Upper lobe of left lung (tissue), 6 donors: Measurements from ENCODE around the gene JMJD1C. TPM values are rescaled to one million over a fixed set of nuclear protein-coding genes. Genes with fewer than 3 reads are reported as not detected.

Source experiments
- ATAC-seq, 2 donors: fragments of 200-7000 bp; cut with Tn5 transposase; one replicate each; pipeline ENCODE4 v1.9.1; 2022; ENCODE audit warnings: mild to moderate bottlenecking in 2 of 2, moderate library complexity in 2 of 2; ENCODE audit not compliant: low FRiP score in 2 of 2
- DNase-seq, 2 donors: peaks; one replicate each; pipeline ENCODE4 v3.0.0-alpha.2; 2019 to 2020
- H3K27ac ChIP-seq, 4 donors: fragments of 200-600 bp; sonication (generic); one replicate each; pipeline ENCODE4 v1.5.1; 2016 to 2019
- H3K27me3 ChIP-seq, 4 donors: fragments of 200-600 bp; sonication (generic); one replicate each; pipeline ENCODE4 v1.5.1; 2017 to 2019
- H3K36me3 ChIP-seq, 4 donors: fragments of 200-600 bp; sonication (generic); one replicate each; pipeline ENCODE4 v1.5.1; 2016 to 2019
- H3K4me1 ChIP-seq, 4 donors: fragments of 200-600 bp; sonication (generic); one replicate each; pipeline ENCODE4 v1.5.1; 2018 to 2019
- H3K4me3 ChIP-seq, 4 donors: fragments of 200-600 bp; sonication (generic); one replicate each; pipeline ENCODE4 v1.5.1; 2017 to 2019; ENCODE audit warnings: mild to moderate bottlenecking in 2 of 4, moderate library complexity in 1 of 4
- H3K9me3 ChIP-seq, 4 donors: fragments of 200-600 bp; sonication (generic); one replicate each; pipeline ENCODE4 v1.5.1; 2018 to 2019
- EP300 ChIP-seq, 4 donors: sonication (generic); formaldehyde crosslinking; IDR thresholded peaks; one replicate each; pipeline ENCODE4 v1.5.1; 2017; ENCODE audit warnings: antibody characterized with exemption in 4 of 4, control low read depth in 2 of 4
- POLR2A ChIP-seq, 4 donors: fragments of 450-650 bp; IDR thresholded peaks; one replicate each; pipeline ENCODE4 v1.5.1; 2016 to 2017; ENCODE audit warnings: antibody characterized with exemption in 4 of 4, mild to moderate bottlenecking in 2 of 4
- POLR2AphosphoS5 ChIP-seq, 2 donors: sonication (generic); formaldehyde crosslinking; IDR thresholded peaks; one replicate each; pipeline ENCODE4 v1.5.1; 2017; ENCODE audit warnings: antibody characterized with exemption in 2 of 2
- WGBS, 2 donors: methylation state at CpG; one replicate each; pipeline ENCODE4 v1.1.5; 2017 to 2018; 5-methylcytosine and 5-hydroxymethylcytosine counted together
- total RNA-seq, 6 donors: library from RNA; depleted of rRNA in 4 of 6; stranded (reverse); fragments of >200 nt in 4 of 6; gene quantifications; one replicate each; pipeline versions ENCODE4 v1.1.0 to v1.2.1, GENCODE V29; 2016 to 2021
- TF ChIP-seq, protein P1 (sequence below), 6 experiments: fragments of 450-650 bp in 4 of 6; fragments of 200-600 bp in 2 of 6; sonication (generic) in 2 of 6; IDR thresholded peaks; one replicate each; pipeline ENCODE4 v1.5.1; 2016 to 2019; ENCODE audit warnings: antibody characterized with exemption in 6 of 6
- donor health status: DM: no; HTN: no; CAD: no; lungs with moderate emphysema.
- donor health status: DM: no; HTN: yes; CAD: no; lungs with severe emphysema.

Gene JMJD1C
- total RNA-seq, 6 donors from 2014 or later = 80.2 to 130 (median 94.2) TPM

DNA sequence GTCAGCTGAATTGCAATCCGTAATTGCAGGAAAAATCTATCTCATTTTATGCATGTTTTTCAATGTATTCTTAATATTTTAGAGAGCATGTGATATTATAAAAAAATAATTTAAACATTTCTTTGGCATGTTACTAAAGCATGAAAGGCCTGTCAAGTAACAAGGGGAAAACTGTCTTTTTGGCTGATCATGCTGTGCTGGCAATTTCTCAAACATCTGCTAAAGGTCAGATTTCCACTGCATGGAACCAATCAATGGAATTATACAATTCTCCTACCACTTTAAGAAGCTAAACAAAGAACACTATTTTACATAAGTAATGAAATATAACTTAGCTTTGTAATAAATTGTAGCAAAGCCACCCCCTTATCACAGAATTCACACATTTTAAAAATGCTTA is 49.4 kb downstream of the JMJD1C start:
- Histone ChIP-seq H3K27ac (no peak overlapping the region), H3K4me1 (peaks cover 6 to 24% (median 11%) of the 10 kb centered on the region in 4 donors), H3K27me3 (no peaks in the 10 kb centered on the region), H3K9me3 (no peaks in the 10 kb centered on the region), H3K36me3 (no peaks in the 10 kb centered on the region), H3K4me3 (no peak overlapping the region)
- DNase-seq (no peak), ATAC-seq (no peak)
- no peak for TF ChIP-seq EP300 (IDR thresholded peaks at IDR 0.05)
- no peak for TF ChIP-seq POLR2AphosphoS5 (IDR thresholded peaks at IDR 0.05)
- TF ChIP-seq, protein P1, sequence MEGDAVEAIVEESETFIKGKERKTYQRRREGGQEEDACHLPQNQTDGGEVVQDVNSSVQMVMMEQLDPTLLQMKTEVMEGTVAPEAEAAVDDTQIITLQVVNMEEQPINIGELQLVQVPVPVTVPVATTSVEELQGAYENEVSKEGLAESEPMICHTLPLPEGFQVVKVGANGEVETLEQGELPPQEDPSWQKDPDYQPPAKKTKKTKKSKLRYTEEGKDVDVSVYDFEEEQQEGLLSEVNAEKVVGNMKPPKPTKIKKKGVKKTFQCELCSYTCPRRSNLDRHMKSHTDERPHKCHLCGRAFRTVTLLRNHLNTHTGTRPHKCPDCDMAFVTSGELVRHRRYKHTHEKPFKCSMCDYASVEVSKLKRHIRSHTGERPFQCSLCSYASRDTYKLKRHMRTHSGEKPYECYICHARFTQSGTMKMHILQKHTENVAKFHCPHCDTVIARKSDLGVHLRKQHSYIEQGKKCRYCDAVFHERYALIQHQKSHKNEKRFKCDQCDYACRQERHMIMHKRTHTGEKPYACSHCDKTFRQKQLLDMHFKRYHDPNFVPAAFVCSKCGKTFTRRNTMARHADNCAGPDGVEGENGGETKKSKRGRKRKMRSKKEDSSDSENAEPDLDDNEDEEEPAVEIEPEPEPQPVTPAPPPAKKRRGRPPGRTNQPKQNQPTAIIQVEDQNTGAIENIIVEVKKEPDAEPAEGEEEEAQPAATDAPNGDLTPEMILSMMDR (IDR thresholded peaks at IDR 0.05) = no peak
- WGBS, 2 donors = 70 to 82% methylated on average over 1 of the region's 1 CpG

DNA sequence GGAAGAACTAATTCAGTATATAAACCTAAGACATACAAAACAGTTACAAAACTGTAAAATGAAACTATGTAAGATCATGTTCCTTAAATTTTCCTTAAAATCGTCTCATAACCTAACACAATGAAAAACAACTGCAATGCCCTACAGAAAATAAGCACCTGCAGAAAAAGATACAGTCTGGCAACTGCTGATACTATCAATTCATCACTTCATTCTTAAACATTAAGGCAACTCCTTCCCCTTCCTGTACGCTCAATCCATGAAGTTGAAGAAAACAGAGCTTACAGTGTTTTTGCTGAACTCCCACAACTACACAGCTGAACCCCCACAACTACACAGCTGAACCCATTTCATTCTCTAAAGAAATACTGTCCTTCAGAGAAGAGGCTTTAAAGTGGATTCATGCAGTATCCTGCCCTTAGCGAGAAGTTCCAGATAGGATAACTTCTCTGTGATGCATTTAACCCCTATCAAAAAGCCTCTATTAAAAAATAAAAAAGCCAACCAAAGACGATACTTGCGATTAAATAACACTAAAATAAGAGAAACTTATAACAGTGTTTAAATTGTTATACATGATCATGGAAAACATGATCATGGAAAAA is 50.0 kb downstream of the JMJD1C start:
- TF ChIP-seq, protein P1 (IDR thresholded peaks at IDR 0.05) = no peak
- no peak for TF ChIP-seq POLR2A (IDR thresholded peaks at IDR 0.05)
- Histone ChIP-seq H3K4me3 (no peak overlapping the region), H3K4me1 (peaks cover 0 to 19% (median 7%) of the 10 kb centered on the region in 4 donors), H3K27ac (no peak overlapping the region), H3K36me3 (no peaks in the 10 kb centered on the region), H3K9me3 (no peaks in the 10 kb centered on the region), H3K27me3 (no peaks in the 10 kb centered on the region)
- DNase-seq (no peak), ATAC-seq (no peak)
- 45% methylated on average over 5 of the region's 5 CpGs for WGBS, 2 donors

DNA sequence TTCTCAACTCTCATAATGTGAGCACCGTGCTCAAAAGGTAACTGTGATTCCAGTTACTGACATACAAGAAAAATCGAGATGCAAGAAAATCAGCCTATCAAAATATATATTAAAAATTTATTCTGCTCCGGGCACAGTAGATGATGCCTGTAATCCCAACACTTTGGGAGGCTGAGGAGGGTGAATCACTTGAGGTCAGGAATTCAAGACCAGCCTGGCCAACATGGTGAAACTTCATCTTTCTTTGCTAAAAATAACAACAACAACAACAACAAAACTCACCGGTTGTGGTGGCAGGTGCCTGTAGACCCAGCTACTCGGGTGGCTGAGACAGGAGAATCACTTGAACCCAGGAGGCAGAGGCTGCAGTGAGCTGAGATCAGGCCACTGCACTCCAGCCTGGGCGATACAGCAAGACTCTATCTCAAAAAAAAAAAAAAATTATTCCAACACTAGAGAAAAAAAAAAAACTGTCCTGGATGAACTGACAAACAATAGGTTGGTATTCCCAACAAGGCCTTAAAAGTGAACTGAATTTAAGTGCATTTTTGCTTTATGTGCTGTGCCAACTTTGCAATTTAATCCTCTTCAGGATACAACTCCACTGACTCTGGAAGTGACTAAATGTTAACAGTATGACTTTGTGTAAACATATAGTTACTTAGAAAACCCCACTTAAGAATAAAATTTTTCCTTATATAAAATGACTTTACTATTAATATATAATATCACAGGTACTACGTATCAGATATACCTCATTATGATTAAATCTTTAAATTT is 51.1 kb downstream of the JMJD1C start:
- Histone ChIP-seq H3K4me3 (no peak overlapping the region), H3K9me3 (no peaks in the 10 kb centered on the region), H3K27ac (no peak overlapping the region), H3K4me1 (peaks cover 0 to 27% (median 7%) of the 10 kb centered on the region in 4 donors), H3K27me3 (no peaks in the 10 kb centered on the region), H3K36me3 (no peaks in the 10 kb centered on the region)
- TF ChIP-seq EP300 (IDR thresholded peaks at IDR 0.05) = no peak
- TF ChIP-seq, protein P1 (IDR thresholded peaks at IDR 0.05) = no peak
- TF ChIP-seq POLR2A (IDR thresholded peaks at IDR 0.05) = no peak
- no peak for TF ChIP-seq POLR2AphosphoS5 (IDR thresholded peaks at IDR 0.05)
- no peak for ATAC-seq
- 83 to 93% methylated on average over 7 of the region's 7 CpGs for WGBS, 2 donors
- no peak for DNase-seq

DNA sequence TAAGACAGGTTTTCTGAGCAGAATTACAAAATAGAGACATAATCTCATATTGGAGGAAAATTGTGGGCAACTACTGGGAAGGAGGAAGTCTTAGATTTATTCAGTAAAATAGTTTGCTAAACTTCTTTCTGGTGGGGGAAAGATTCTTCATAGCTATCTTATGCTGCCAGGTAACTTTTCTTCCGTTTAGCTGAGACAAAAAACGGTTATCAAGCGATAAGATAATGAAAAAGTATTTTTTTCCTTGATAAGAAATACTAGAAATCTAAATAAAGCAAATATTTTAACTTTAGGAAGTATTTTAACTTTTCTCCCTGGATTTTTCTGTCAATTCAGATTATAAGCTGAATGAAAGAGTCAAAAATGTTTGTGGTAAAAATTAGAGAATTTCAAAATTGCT is 52.3 kb downstream of the JMJD1C start:
- Histone ChIP-seq H3K9me3 (no peaks in the 10 kb centered on the region), H3K36me3 (no peaks in the 10 kb centered on the region), H3K4me3 (no peak overlapping the region), H3K4me1 (peaks cover 6 to 28% (median 10%) of the 10 kb centered on the region in 4 donors), H3K27ac (no peak overlapping the region), H3K27me3 (no peaks in the 10 kb centered on the region)
- 61 to 93% methylated on average over 3 of the region's 3 CpGs for WGBS, 2 donors
- DNase-seq = no peak
- ATAC-seq = no peak
- TF ChIP-seq POLR2AphosphoS5 (IDR thresholded peaks at IDR 0.05) = no peak
- no peak for TF ChIP-seq POLR2A (IDR thresholded peaks at IDR 0.05)
- TF ChIP-seq EP300 (IDR thresholded peaks at IDR 0.05) = no peak
- TF ChIP-seq, protein P1 (IDR thresholded peaks at IDR 0.05) = no peak
